CD4-positive, alpha-beta T cell treated with Interleukin-21 for 1 hour (primary cell): ENCODE measurements around the gene MACF1.

ENCODE experiments used
- DNase-seq: peaks from one replicate; pipeline ENCODE4 v3.0.0-alpha.2; 2020

The MACF1 gene

GRCh38 chr1:39266269-39266668 lies 61.8 kb downstream of the MACF1 start:
- no peak for DNase-seq

GRCh38 chr1:39266792-39267191 lies 62.3 kb downstream of the MACF1 start:
- no peak for DNase-seq

- peak; percentile 40 for DNase-seq
Measured at GRCh38 chr1:39268112-39268581, 63.7 kb downstream of the MACF1 start.

GRCh38 chr1:39268906-39269305 lies 64.4 kb downstream of the MACF1 start:
- DNase-seq = no peak

DNA sequence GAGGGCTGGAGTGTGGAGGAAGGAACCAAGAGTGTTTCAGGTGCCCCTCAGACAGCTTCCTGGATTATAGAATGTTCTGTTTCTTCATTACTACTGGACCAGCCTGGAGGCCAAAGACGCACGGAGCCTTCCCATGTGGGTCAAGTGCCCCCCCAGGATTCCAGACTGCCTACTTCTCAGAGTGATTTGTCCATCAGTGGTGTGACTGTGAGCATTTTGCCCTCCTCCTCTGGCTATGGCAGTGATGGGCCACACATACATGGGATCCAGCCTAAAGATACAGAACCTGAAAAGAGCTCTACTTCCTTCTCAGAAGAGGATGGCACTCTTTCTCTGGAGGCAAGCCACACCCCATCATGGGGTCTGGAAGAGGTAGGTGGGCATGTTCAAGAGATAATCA lies 64.9 kb downstream of the MACF1 start:
- DNase-seq = no peak

DNA sequence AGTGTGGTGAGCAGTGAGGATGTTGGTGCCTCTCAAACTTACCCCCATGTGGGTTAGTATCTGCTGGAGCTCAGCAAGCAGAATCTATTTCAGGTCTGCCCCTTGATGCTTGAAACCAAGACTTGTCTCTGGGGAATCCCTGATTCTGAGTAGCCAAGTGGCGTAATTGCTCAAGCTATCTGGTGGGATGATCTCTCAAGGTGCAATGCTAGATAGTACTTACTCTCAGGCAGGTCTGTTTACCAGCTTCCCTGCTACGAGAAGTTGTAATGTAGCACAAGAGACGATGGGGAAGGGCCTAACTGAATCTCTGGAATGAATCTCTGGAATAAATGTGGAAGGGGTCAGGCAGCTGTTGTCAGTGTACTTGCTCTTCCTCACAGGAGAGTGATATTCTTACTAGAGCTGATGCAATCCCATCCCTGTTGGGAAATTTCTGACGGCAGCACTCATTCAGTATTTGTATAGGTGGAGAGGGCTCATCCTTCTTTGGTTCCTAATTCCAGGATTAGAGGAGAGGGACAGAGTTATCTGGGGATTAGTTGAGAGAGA lies 65.4 kb downstream of the MACF1 start:
- no peak for DNase-seq

DNA sequence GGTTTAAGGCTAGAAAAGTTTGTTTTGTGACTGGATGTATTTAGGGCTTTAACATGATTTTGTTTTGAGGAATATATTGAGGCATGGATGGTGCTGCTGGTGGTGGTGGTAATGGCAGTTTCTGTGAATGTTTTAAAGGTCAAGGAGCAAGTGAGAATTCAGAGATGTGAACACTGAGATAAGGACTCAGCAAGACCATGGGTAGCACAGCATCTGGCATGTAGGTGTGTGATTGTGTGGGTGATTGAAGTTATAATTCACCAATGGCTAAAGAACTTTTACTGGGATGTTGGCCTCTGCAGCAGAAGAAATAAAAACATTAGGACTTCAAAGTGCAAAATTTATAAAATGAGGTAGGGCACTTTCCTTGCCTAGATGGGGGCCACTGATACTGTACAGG lies 65.9 kb downstream of the MACF1 start:
- DNase-seq = no peak

DNA sequence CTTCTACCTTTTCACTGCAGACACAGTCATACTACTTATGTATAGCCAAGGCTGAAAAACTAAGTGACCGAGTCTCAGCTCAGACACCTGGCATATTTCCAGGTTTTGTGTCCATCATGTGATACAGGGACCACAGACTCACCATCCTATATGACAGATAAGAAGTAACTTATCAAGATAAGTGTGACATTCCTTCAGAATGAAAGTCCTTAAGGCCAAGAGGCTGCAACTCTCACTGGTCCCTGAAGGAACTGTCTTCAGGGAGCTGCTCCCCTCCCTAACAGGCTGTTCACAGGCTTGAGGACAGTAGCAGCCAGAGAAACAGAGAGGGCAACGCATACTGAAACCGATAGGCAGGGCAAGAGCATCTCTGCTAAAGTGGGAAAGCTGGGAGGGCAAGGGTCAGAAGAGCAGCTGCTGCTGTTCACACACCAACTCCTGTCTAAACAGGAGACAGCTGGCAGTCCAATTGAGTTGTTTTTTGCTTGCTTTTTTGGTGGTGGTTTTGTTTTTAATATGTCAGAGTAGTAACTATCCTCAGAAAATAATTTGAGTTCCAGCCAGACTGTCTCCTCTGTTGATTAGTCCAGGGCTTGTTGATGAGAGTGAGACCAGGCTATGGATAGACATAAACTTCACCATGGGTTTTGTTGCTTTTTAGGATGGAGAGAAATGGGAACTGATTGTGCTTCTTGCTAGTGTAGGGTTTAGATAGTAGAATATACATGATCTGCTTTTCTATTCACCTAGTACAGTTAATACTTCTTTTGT lies 67.7 kb downstream of the MACF1 start:
- no peak for DNase-seq

DNA sequence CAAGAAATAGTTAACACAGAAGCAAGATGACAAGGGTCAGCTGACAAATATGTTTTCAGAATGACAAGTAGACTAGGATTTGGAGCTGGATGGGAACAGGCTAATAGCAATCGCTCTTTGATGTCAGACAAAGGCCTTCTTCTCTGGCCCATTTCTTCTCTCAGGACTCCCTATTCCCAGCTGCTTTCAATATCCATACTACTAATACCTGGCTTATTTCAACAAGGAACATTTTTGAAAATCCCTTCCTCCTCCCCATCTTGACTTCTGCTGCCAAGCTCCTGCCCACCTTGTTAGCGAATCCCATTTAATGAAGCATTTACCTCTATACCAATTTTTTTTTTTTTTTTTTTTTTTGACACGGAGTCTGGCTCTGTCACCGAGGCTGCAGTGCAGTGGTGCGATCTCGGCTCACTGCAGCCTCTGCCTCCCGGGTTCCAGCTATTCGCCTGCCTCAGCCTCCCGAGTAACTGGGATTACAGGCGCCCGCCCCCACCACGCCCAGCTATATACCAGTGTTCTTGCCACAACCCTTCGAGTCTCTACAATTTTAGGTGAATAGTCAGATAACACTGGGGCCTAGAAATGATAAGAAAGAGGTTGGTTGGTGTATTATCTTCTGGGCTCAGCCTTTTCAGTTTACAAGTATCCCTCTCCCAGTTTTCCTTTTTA lies 68.4 kb downstream of the MACF1 start:
- DNase-seq = no peak

DNA sequence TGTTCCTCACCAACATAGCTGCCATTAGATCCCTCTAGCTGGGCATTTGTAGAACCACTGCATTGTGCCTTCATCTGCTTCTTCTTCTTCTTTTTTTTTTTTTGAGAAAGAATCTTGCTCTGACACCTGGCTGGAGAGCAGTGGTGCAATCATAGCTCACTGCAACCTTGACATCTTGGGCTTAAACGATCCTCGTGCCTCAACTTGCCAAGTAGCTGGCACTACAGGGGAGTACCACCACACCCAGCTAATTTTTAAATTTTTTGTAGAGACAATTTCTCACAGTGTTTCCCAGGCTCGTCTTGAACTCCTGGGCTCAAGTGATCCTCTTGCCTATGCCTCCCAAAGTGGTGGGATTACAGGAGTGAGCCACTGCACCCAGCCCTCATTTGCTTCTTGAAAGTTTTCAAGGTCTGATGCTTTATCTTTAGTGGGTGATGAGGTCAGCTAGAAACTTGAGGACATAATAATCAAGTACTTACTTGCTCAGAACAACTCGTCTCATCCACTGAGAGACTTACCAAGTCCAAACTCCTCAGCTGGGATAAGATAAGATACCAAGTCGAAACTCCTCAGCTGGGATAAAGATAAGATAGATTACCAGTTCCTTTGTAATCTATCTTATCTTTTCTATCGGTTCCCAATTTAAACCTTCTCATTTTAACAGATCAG lies 71.5 kb downstream of the MACF1 start:
- DNase-seq = no peak

GRCh38 chr1:39277879-39278278 lies 73.4 kb downstream of the MACF1 start:
- DNase-seq = no peak

GRCh38 chr1:39282537-39283216 lies 78.2 kb downstream of the MACF1 start:
- DNase-seq = no peak

- DNase-seq = no peak
Measured at GRCh38 chr1:39283858-39284257, 79.4 kb downstream of the MACF1 start.

GRCh38 chr1:39287541-39287940 lies 83.0 kb downstream of the MACF1 start:
- DNase-seq = no peak

DNA sequence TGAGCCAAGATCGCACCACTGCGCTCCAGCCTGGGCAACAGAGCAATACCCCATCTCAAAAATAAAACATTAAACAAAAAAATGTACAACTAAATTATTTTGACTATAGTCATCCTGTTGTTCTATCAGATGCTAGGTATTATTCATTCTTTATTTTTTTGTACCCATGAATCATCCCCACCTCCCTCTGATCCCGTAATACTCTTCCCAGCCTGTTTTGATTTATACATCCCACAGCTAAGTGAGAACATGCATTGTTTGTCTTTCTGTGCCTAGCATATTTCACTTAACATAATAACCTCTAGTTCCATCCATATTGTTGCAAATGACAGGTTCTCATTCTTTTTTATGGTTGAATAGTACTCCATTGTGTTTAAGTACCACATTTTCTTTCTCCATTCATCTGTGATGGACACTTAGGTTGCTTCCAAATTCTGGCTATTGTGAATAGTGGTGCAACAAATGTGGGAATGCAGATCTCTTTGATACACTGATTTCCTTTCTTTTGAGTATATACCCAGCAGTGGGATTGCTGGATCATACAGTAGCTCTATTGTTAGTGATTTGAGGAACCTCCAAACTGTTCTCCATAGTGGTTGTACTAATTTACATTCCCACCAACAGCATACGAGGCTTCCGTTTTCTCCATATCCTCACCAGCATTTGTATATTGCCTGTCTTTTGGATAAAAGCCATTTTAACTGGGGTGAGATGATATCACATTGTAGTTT lies 84.4 kb downstream of the MACF1 start:
- no peak for DNase-seq

DNA sequence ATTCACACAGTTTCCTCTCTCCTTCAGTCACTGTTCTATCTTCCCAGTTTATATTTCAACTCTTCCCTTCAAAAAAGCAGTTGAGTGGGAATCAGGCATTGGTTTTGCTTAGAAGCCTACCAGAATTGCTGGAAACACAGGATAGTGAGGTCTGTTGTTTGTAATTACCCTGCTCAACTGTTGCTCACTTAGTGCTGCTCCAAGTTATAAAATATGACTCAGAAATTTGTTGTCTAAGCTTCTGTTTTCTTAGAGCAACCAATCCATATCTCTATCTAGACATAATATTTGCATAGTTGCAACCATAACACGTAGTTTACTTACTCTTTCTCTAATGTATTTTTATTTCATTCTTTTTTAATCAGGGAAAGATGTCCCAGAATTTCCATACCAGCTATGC lies 87.9 kb downstream of the MACF1 start:
- no peak for DNase-seq

DNA sequence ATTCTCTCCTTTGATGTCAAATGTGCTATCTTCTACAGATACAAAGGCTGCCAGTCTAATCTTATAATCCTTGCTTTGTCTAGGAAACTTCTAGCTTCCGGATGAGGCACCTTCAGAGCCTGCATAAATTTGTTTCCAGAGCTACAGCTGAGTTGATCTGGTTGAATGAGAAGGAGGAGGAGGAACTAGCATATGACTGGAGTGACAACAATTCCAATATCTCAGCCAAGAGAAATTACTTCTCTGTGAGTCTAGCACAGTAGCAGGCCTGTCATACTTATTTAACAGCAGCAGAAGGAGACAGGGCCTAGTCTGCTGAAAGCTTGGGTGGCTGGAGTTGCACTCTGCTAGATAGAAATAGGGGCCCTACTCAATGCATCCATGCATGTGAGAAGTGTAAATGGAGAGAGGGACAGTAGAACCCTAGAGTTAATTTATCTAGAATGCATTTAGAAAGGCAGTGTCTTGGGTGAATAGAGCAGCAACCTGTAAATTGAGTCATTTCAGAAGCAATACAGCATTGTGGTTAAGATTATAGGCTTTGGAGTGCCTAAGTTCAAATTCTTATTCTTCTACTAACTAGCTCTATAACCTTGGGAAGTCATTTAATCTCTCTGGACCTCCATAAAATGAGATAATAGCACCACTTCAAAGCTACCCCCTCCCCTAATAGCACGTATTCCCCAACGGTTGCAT lies 89.0 kb downstream of the MACF1 start:
- no peak for DNase-seq

DNA sequence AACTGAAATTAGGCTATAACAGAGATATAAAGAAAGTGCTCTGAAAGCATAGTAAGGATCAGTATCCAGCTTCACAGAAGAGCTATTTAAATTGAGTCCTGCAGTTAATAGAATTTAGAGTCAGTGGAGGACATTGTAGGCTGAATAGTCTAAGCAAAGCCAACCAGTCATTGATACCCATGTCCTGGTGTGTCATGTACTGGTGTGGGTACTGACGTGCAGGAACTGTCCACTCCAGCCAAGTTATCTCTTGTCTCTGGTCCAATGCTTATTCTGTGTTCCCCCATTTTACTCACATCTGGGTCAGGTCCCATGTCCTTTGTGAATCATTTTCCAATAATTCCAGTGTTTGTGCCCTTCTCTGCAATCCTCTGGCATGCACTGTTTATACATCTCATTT lies 90.0 kb downstream of the MACF1 start:
- no peak for DNase-seq

- DNase-seq = no peak
Measured at GRCh38 chr1:39295901-39296300, 91.4 kb downstream of the MACF1 start.

GRCh38 chr1:39297551-39297950 lies 93.1 kb downstream of the MACF1 start:
- DNase-seq = no peak

GRCh38 chr1:39301606-39302005 lies 97.1 kb downstream of the MACF1 start:
- no peak for DNase-seq

GRCh38 chr1:39305555-39305954 lies 101.1 kb downstream of the MACF1 start:
- no peak for DNase-seq
